GM12872 (cell line): ENCODE measurements around the gene GJB6.

ENCODE experiments used
- TF ChIP-seq, protein P1 (sequence below): IDR thresholded peaks from 3 replicates; pipeline ENCODE4 v1.5.1; 2011; ENCODE audit warnings: low read depth, mild to moderate bottlenecking, low read length, moderate library complexity; ENCODE audit not compliant: insufficient read depth

GJB6 gene

DNA sequence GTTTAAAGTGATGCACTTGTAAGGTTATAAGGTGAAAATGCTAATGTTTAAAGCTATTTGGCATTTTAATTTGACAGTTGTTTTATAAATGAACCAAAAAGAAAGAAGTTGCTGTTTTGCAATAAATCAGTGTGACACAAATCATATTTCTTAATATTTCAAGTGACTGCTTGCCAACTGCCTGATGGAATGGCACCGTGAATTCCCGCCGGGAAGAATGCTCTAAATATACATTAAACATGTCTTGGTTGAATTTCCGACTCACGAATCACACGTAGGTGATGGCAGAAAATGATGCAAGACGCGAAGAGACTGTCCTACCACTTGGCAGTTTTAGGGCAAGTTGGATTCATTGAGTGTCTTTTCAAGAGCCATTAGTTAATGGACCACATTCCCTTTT, 36.3 kb downstream of the GJB6 start:
- TF ChIP-seq, protein P1, sequence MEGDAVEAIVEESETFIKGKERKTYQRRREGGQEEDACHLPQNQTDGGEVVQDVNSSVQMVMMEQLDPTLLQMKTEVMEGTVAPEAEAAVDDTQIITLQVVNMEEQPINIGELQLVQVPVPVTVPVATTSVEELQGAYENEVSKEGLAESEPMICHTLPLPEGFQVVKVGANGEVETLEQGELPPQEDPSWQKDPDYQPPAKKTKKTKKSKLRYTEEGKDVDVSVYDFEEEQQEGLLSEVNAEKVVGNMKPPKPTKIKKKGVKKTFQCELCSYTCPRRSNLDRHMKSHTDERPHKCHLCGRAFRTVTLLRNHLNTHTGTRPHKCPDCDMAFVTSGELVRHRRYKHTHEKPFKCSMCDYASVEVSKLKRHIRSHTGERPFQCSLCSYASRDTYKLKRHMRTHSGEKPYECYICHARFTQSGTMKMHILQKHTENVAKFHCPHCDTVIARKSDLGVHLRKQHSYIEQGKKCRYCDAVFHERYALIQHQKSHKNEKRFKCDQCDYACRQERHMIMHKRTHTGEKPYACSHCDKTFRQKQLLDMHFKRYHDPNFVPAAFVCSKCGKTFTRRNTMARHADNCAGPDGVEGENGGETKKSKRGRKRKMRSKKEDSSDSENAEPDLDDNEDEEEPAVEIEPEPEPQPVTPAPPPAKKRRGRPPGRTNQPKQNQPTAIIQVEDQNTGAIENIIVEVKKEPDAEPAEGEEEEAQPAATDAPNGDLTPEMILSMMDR = no peak

- TF ChIP-seq, protein P1 = 0 out of 3 replicates have a peak, but pooled peaks have one; percentile 1
Measured at GRCh38 chr13:20193907-20194631, 38.0 kb downstream of the GJB6 start.

- TF ChIP-seq, protein P1 = 0 out of 3 replicates have a peak, but pooled peaks have one; percentile 3
Measured at GRCh38 chr13:20193162-20193906, 38.8 kb downstream of the GJB6 start.

DNA sequence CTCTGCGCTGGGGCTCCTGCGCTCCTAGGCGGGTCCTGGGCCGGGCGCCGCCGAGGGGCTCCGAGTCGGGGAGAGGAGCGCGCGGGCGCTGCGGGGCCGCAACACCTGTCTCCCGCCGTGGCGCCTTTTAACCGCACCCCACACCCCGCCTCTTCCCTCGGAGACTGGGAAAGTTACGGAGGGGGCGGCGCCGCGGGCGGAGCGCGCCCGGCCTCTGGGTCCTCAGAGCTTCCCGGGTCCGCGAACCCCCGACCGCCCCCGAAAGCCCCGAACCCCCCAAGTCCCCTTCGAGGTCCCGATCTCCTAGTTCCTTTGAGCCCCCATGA, 39.3 kb downstream of the GJB6 start, which contains the start of gene GJB2:
TSS of gene GJB2 (minus strand) at position 103 of the 326 bp plus-strand sequence. CDS start 3,357 bp downstream, outside the sequence.
- TF ChIP-seq, protein P1 = no peak

GRCh38 chr13:20192158-20192835, 39.8 kb downstream of the GJB6 start:
- TF ChIP-seq, protein P1 = peak; percentile 26; the same call in 1 of the 3 replicates

DNA sequence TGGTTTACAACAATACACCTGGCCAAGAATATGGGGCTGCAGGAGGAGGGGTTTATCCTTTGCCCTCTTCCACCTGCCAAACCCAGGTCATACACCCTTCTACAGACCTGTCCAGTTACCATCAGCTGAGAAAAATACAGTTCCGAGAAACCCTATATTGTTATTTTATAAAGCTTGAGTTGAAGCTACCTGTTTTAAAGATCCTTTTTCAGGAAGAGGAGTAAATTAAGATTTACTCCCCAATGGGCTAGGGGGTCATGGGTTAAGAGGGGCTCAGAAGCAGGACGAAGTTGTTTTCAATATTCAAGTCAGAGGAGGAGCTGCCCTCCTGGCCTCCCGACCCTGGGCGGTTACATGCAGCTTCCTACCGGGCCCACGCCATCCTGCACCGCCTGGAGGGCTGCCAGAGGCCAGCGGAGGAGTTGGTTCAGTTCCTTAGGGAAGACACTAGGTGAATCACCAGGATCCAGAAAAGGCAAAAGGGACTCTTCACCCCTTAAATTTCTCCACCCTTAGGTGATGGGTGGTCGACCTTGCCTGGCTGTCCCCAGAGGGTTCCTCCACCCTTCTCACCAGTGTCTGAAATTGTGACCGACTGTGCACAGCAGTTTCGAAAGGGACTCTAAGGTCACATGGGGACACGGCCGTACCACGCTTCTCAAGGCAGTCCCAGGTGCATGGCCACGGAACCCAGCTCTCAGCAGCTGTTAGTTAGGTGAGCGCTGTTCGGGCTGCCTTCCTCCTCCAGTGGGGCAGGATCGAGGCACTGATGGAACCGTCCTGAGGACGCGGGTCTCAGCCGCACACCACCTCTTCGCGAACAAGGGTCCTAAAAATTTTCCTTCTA, 40.6 kb downstream of the GJB6 start:
- TF ChIP-seq, protein P1 = no peak
